Osteoblast (primary cell): ENCODE data around the gene RHOU. TPM values are rescaled to one million over a fixed set of nuclear protein-coding genes. Genes with fewer than 3 reads are reported as not detected.

Experiments
- DNase-seq: peaks from one replicate; pipeline ENCODE4 v3.0.0; 2011; ENCODE audit warnings: low spot score, mixed read lengths; ENCODE audit not compliant: insufficient read length; ENCODE audit errors: missing footprints
- H2AFZ ChIP-seq: 2 replicates; pipeline ENCODE4 v1.6.0; 2011; ENCODE audit warnings: mild to moderate bottlenecking, low read length
- H3K27ac ChIP-seq: 2 replicates; pipeline ENCODE4 v1.5.1; 2011; ENCODE audit warnings: mild to moderate bottlenecking, low read depth, low read length, moderate library complexity
- H3K27me3 ChIP-seq: 2 replicates; pipeline ENCODE4 v1.6.0; 2012; ENCODE audit warnings: mild to moderate bottlenecking, control low read depth, inconsistent platforms, low read length, moderate library complexity; ENCODE audit not compliant: insufficient read depth
- H3K36me3 ChIP-seq: 2 replicates; pipeline ENCODE4 v1.5.1; 2011; ENCODE audit warnings: mild to moderate bottlenecking, low read length, control low read depth, moderate library complexity; ENCODE audit not compliant: insufficient read depth
- H3K4me1 ChIP-seq: 2 replicates; pipeline ENCODE4 v1.5.1; 2011; ENCODE audit warnings: mild to moderate bottlenecking, low read length, control low read depth, moderate library complexity; ENCODE audit not compliant: insufficient read depth
- H3K4me2 ChIP-seq: 2 replicates; pipeline ENCODE4 v1.6.0; 2011; ENCODE audit warnings: mild to moderate bottlenecking, low read length; ENCODE audit not compliant: insufficient read depth
- H3K4me3 ChIP-seq: fragments of 200-600 bp; sonication (generic); 3 replicates; pipeline ENCODE4 v1.5.1; 2012; ENCODE audit warnings: mild to moderate bottlenecking, low read length, inconsistent platforms; ENCODE audit not compliant: insufficient read depth
- H3K79me2 ChIP-seq: 2 replicates; pipeline ENCODE4 v1.6.0; 2012; ENCODE audit warnings: mild to moderate bottlenecking, low read length, control low read depth, inconsistent platforms; ENCODE audit not compliant: insufficient read depth
- H3K9me3 ChIP-seq: 2 replicates; pipeline ENCODE4 v1.5.1; 2011; ENCODE audit warnings: low read depth, low read length, control low read depth
- H4K20me1 ChIP-seq: 2 replicates; pipeline ENCODE4 v1.6.0; 2012; ENCODE audit warnings: mild to moderate bottlenecking, low read length, control low read depth; ENCODE audit not compliant: insufficient read depth
- CTCF ChIP-seq: IDR thresholded peaks from 2 replicates; pipeline ENCODE4 v1.5.1; 2011; ENCODE audit warnings: mild to moderate bottlenecking, low read depth, low read length, moderate library complexity; ENCODE audit errors: extremely low read depth
- total RNA-seq: library from RNA; depleted of rRNA; stranded (reverse); fragments of >200 nt; gene quantifications from 2 replicates; pipeline ENCODE4 v1.2.3, GENCODE V29; 2012

The RHOU gene
- total RNA-seq, 1 donor, result 0.72 TPM

- no peak for TF ChIP-seq CTCF
These were observed 20.5 kb downstream of the RHOU start for GRCh38 chr1:228755800-228756199.

DNA sequence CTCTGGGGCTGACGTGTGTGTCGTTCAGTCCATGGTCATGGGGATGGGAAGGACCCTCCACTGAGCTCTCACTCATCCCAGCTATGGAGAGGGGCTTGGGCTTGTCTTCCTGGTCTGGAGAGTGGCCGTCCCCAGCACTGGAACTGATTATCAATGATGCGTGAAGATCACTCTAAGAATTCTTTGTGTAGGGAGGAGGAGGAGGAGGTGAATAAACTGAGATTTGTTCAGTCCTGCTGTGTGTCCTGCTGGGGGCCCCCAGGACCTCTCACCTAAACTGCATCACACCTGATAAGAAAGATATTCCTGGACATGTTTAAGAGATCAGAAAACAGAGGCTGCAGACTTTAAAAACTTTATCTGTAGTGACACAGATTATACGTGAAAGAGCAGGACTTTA lies 21.2 kb downstream of the RHOU start:
- H3K9me3 ChIP-seq, result no peaks in the 10 kb centered on the region
- TF ChIP-seq CTCF, result no peak
- H2AFZ ChIP-seq, result no peak overlapping the region
- no peaks in the 10 kb centered on the region for H3K27me3 ChIP-seq
- H3K4me3 ChIP-seq, result no peak overlapping the region
- no peaks in the 10 kb centered on the region for H3K36me3 ChIP-seq
- H3K4me1 ChIP-seq, result no peaks in the 10 kb centered on the region
- no peaks in the 10 kb centered on the region for H4K20me1 ChIP-seq
- H3K27ac ChIP-seq, result no peak overlapping the region
- no peak for DNase-seq
- no peak overlapping the region for H3K4me2 ChIP-seq
- H3K79me2 ChIP-seq, result no peaks in the 10 kb centered on the region

More at GRCh38 chr1:228755800-228756199, 20.5 kb downstream of the RHOU start:
- no peaks in the 10 kb centered on the region for H3K4me1 ChIP-seq
- H3K9me3 ChIP-seq, result no peaks in the 10 kb centered on the region
- no peaks in the 10 kb centered on the region for H3K27me3 ChIP-seq
- no peaks in the 10 kb centered on the region for H4K20me1 ChIP-seq
- H3K4me2 ChIP-seq, result no peak overlapping the region
- no peaks in the 10 kb centered on the region for H3K36me3 ChIP-seq
- H3K79me2 ChIP-seq, result no peaks in the 10 kb centered on the region
- no peak overlapping the region for H3K27ac ChIP-seq
- no peak overlapping the region for H3K4me3 ChIP-seq
- H2AFZ ChIP-seq, result no peak overlapping the region
- DNase-seq, result no peak

GRCh38 chr1:228758447-228758846 lies 23.2 kb downstream of the RHOU start:
- no peaks in the 10 kb centered on the region for H3K27me3 ChIP-seq
- H3K9me3 ChIP-seq, result no peaks in the 10 kb centered on the region
- H3K4me1 ChIP-seq, result no peaks in the 10 kb centered on the region
- no peaks in the 10 kb centered on the region for H3K79me2 ChIP-seq
- no peak for DNase-seq
- no peaks in the 10 kb centered on the region for H4K20me1 ChIP-seq
- H3K27ac ChIP-seq, result no peak overlapping the region
- no peak overlapping the region for H3K4me3 ChIP-seq
- no peak for TF ChIP-seq CTCF
- H3K36me3 ChIP-seq, result no peaks in the 10 kb centered on the region
- H2AFZ ChIP-seq, result no peak overlapping the region
- H3K4me2 ChIP-seq, result no peak overlapping the region

GRCh38 chr1:228760979-228761378 lies 25.7 kb downstream of the RHOU start:
- H3K79me2 ChIP-seq, result no peaks in the 10 kb centered on the region
- no peak overlapping the region for H3K27ac ChIP-seq
- DNase-seq, result no peak
- H3K4me3 ChIP-seq, result no peak overlapping the region
- H2AFZ ChIP-seq, result no peak overlapping the region
- no peaks in the 10 kb centered on the region for H3K9me3 ChIP-seq
- H3K4me2 ChIP-seq, result no peak overlapping the region
- H3K27me3 ChIP-seq, result no peaks in the 10 kb centered on the region
- H3K36me3 ChIP-seq, result no peaks in the 10 kb centered on the region
- no peak for TF ChIP-seq CTCF
- H4K20me1 ChIP-seq, result no peaks in the 10 kb centered on the region
- no peaks in the 10 kb centered on the region for H3K4me1 ChIP-seq
